Activated CD4-positive, alpha-beta T cell treated with anti-CD3 and anti-CD28 coated beads, Interleukin-2, Interleukin-4, amounts not matched to agents 100 ng/mL and 50 ng/mL, durations not matched to agents 16 hours and 8 hours (primary cell): ENCODE data around the gene RALGPS1.

Source experiments
- DNase-seq: peaks from one replicate; pipeline ENCODE4 v3.0.0-alpha.2; 2020; ENCODE audit warnings: low spot score

The RALGPS1 gene

DNA sequence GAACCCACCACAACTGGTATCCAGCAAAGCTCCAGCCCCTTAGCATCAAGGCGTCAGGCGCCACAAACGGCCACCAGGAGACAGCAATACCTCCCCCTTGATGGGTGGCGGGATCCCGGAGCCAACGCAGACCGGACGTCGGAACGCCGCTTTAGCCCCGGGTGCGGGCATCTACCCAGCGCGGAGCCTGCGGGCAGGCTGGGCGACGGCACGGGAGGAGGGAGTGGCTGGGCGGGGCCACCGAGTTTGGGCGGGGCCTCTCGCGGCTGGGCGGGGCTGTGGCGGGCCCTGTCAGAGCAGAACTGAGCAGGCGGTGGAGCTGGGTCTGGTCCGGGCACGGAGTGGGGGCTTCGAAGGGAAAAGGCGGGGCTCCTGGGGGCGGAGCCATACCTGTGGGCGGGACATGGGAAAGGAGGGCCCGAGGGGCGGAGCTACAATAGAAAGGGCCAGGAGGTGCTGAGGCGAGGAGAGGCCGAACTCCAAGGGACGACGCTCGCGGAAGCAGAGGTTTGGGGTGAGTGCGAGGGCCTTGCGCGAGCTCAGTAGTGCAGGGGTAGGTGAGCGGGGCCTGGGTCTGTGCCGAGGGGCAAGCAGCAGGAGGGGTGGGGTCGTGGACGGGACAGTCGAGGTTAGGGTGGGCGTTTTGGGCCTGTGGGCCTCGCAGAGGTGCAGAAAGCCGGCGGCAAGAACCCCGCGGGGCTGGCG, 309.7 kb downstream of the RALGPS1 start:
- peak; percentile 82 for DNase-seq

DNA sequence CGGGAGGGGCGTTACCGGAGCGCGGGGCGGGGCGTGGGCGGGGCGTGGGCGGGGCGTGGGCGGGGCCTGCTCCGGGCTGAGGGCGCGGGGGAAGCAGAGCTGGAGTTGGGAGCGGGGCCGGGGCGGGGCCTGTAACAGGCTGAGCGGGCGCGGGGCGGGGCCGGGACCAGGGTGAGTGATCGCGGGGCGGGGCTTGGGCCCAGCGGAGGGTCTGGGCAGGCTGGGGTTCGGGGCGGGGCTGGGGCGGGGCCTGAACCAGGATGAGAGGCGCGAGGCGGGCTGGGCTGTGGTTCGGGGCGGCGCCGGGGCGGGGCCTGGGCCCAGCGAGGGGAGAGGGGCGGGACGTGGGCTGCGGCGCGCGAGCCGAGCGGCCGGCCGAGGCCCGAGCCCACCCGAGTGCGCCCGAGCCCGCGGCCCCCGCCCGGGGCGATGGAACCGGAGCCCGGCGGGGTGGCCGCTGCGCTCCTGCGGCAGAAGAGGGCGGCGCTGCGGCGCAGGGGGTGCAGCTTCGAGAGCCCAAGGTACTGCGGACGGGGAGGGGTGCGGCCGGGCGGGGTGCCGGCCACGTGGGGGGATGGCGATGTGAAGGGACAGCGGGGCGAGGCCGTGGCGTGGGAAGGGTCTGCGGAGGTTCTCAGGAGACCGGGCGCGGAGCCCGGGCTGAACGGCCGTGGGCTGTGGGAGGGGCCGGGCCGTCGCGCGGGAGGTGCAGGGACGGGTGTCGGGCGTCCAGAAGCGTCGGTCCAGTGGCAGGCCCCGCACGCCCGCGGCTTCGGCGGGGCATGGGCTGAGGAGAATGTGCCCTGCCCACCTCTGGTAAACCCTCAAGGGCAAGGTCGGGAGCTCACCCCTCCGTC, 310.5 kb downstream of the RALGPS1 start:
- peak; percentile 91 for DNase-seq

DNA sequence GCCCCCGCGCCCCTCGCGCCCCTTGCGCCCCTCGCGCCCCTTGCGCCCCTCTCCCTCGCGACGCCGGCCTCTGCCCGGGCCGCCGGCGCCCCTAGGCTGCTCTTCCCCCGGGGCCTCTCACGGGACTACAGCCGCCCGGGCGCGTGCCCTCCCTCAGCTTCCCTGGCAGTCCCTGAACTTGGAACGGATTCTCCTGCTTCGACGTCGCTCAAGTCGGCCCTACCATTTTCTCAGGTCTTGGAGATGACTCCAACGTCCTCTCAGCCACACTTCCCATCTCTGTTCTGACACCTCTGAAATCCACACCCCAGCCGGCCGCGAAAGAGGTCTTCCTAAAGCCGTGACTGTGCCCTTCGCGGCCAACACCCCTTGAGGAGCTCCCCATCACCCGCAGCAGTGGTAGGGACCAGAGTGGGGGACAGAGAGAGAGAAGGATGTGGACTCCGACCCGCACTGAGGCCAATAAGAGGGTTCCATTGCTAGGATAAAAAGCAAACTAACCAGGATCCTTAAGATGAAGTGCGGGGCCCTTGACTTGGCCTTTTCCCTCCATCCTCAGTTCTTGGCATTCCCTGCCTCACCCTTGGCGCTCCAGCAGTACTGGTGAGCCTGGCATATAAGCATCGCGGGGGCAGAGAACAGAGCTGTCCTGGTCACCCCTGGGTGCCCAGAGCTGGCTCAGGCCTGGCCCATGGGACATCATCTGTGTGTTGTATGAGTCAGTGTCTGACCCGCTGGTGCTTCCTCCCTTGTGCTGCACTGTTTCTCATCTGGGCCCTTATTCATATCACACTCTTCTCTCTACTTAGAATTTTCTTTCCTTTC, 311.4 kb downstream of the RALGPS1 start:
- DNase-seq = no peak

DNA sequence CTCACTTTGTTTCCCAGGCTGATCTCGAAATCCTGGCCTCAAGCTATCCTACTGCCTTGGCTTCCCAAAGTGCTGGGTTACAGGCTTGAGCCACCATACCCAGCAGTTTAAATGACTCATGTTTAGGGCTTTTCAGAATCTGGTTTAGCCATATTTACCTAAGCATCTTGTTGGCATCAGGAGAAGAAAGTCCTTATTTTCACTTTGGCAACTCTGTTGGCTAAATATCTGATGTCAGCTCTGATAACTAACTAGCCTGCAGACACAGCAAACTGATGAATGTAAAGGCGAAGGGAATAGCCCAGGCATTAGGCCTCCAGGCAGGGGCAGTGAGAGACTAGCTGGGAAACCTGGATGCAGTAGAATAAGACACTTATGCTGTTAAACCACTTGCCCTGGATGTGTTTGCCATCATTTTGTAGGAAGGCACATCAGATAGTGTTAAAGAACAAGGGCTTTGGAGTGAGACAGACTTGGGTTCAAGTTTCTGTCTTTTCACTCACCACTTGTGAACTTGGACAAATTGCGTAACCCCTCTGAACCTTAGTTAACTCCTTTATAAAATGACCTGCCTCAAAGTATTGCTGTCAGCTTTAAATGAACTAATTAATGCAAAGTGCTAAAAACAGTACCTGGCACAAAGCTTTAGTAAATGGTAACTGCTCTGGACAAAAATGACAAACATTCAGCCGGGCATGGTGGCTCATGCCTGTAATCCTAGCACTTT, 315.3 kb downstream of the RALGPS1 start:
- no peak for DNase-seq

DNA sequence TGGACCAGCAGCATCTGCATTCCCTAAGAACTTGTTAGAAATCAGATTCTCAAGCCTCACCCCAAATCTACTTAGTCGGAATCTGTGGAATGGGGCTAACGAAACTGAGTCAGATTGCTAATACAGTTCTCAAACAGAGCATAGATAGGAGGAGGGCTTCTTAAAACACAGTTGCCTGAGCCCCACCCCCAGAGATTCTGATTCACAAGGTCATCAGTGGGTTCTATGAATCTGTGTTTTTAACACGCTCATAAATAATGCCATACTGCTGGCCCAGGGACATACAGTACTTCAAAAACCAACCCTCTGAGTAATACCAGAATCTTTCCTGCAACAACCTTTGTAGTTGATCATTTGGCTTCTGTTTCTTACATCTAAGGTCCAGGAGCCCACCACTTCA, 317.1 kb downstream of the RALGPS1 start:
- no peak for DNase-seq

GRCh38 chr9:127232833-127233549, 318.4 kb downstream of the RALGPS1 start:
- no peak for DNase-seq

DNA sequence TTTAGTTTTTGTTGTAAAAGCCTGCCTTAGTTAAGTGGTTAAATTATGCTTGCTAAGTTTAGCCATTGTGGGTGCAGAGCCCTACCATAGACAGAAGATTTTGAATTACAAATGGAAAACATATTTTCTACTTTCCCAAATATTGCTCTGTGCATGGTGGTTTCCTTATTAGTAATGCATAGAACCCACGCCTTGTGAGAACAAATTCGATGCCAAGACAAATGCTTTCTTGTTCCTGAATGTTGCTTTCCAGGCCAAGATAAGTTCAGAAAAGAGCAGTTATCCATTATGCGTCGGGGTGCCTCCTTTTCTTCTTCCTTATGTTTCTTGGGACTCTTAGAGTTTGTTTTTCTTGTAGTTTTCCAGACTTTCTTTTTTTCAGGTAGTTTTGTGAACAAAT, 319.0 kb downstream of the RALGPS1 start:
- DNase-seq = no peak

DNA sequence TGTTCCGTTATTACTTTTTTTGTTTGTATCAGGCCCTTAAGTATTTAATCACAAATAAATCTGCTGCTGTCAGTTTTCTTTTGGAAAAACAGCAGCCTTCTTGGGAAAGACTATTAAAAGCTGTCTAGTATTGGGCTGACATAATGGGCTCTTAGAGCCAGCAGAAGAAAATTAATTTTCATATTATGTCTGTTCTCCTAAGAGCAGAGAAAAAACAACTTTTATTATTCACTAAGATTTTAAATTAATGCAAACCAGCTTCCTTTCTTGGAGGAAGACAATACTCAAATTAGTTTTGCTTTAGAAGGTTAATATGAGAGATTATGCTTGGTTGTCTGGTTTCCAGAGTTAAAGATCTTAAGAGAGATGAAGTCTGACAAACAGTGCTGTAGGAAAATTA, 319.4 kb downstream of the RALGPS1 start:
- no peak for DNase-seq

- DNase-seq = no peak
Measured at GRCh38 chr9:127237801-127238200, 323.2 kb downstream of the RALGPS1 start.

- DNase-seq = no peak
Measured at GRCh38 chr9:127241354-127241753, 326.8 kb downstream of the RALGPS1 start.

DNA sequence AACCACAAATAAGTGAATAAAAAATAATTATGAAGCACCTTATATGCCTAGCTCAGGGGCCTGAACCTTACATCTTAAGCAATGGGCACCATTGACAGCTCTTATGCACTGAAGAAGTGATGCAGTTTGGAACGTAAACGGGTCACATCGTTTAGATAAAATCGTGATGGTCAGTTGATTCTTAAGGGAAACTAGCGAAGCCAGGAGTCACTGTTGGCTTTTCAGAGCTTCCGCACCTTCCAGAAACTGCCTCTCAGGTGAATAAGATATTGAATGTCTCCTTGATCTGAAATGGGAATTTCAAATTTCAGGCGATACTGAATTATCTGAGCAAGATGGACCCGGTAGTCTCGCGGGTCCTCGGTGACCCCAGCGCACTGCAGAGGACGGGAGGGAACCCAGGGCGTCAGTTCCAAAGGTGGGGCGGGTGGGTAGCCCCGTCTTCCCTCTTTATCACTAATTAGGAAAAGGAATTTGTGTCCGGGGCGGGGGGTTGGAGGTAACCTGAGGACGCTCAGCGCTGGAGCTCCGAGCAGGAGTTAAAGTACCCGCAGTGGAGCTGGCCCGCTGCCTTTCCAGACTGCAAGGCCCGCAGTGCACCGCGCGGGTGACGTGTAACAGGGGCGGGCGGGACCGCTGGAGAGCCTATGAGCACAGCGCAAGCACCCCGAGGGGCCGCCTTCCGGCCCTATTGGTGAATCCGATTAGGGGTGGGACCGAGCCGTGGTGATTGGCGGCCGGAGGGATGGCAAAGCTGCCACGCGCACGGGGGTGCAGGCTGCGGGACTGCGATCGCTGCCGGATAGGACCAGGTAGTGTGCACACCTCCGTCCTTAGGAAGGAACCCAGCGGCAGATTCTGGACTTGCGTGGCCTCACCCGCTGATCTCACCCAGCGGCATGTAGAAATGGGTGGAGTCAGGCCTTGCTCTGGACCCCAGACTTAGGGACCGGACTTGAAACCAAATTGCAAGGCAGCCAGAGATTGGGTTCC, 330.3 kb downstream of the RALGPS1 start:
- peak; percentile 96 for DNase-seq

GRCh38 chr9:127245637-127246164, 331.1 kb downstream of the RALGPS1 start:
- DNase-seq = no peak

- DNase-seq = no peak
Measured at GRCh38 chr9:127248241-127248640, 333.7 kb downstream of the RALGPS1 start.

DNA sequence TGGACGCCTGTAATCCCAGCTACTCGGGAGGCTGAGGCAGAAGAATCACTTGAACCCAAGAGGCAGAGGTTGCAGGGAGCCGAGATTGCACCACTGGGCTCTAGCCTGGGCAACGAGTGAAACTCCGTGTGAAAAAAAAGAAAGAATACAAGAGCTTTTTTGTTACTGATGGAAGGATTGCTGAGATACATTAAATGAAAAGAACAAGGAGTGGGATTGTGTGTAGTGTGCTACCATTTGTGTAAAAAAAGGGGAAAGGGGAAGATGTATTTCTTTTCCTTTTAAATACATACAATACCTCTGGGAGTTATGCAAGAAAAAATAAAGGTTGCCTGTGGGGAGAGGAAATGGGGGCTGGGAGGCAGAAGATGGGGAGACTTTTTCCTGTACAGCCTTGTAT, 335.3 kb downstream of the RALGPS1 start:
- DNase-seq = no peak

DNA sequence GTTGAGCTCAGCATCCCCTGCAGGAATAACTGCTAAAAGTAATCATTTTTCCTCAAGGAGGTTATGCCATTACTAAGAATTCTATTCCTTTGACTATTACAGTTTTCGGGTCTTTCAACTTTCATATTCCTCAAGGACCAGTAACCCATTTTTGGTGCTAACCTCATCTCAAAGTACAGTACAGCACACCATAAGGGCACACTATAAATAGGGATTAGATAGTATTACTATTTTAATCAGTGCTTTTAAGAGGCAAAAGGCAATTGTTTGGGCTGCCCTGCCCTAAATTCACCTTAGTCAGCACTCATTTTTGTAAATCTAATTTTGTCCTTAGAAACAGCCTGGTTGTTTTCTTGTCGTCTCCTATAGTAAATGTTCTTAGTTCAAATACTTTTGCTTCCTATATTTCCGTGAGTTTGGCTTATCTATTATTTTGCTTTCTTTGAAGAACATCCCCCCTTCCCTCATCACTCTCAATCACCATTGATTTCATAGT, 336.4 kb downstream of the RALGPS1 start:
- no peak for DNase-seq

DNA sequence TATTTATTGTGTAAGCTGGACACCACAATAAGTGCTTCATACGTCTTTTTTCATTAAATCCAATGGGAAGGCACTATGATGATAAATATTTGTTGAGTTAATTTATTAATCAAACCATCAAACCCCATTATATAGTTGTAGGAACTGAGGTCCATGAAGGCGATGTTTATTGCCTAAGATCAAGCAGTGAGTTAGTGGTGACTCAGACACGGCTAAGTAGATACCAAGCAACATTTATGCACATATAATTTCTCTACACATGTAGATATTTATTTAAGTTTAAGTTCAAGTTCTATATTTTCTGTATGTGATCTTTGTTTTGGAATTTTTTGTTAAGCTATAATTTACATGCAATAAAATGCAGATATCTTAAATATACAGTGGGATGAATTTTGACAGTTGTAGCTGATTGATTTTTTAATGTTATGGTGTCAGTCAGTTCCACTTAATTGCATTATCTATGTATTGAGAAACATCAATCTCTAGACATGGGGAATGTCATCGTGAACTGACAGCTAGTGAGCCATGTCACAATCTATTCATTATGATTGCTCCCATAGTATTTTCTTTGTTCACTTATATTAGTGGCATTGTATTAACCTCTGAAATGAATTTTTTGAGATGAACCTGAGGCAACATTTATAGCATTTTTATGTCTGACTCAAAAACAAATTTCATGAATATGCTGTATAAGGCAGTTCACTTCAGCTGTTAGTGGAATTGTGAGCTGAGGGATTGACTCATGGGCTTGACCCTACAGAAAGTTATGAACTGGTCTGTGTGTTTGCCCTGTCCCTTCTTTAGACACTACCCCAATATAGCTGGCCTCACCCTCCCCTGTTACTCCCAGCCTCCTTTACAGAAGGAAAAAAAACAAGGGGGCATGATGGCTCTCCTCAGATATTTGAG, 338.1 kb downstream of the RALGPS1 start:
- DNase-seq = no peak

DNA sequence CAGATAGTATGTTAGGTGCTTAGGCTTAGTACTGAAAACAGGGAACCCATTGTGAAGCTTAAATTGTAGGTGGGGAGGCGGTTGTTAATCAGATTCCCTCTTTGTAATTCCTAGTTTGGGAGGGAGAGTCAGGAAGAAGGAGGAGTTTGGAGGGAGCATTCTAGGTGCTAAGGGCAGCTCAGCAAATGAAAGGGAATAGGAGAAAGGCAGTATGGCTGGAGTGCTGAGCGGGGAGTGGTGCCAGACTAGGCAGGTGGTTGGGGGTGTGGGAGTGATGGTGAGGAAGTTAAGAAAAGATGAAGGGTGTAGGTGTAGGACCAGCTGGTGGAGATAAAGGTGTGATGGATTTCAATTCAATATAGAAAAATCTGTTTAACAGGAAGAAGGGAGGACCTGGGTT, 338.9 kb downstream of the RALGPS1 start:
- no peak for DNase-seq

GRCh38 chr9:127255692-127256091, 341.1 kb downstream of the RALGPS1 start:
- DNase-seq = no peak
